ENCODE data around the gene PRDM11.

GRCh38 chr11:45133878-45134277 lies 12.6 kb upstream of the PRDM11 start:
- TF ChIP-seq EZH2 (IDR thresholded peaks at IDR 0.05; ENCODE audit: borderline replicate concordance, low read depth, low read length, poor library complexity, severe bottlenecking) (no peak), CTCF (conservative IDR thresholded peaks at IDR 0.05; ENCODE audit: low read depth, low read length) (no peak)

Measured in A673 (cell line).